WTC11 (cell line): ENCODE data around the gene L3MBTL1.

Experiments used
- CBFB ChIP-seq: sonication (generic); formaldehyde crosslinking; IDR thresholded peaks from 2 replicates; pipeline ENCODE4 v1.8.1; 2022; ENCODE audit warnings: mild to moderate bottlenecking, low read depth, missing genetic modification reagents
- CREB1 ChIP-seq: sonication (generic); formaldehyde crosslinking; IDR thresholded peaks from 2 replicates; pipeline ENCODE4 v1.8.0; 2023; ENCODE audit warnings: mild to moderate bottlenecking, missing genetic modification reagents
- FOXK1 ChIP-seq: sonication (generic); formaldehyde crosslinking; IDR thresholded peaks from 2 replicates; pipeline ENCODE4 v1.8.0; 2022; ENCODE audit warnings: mild to moderate bottlenecking, moderate library complexity, missing genetic modification reagents
- TEAD1 ChIP-seq: sonication (generic); formaldehyde crosslinking; IDR thresholded peaks from 2 replicates; pipeline ENCODE4 v1.8.0; 2022; ENCODE audit warnings: mild to moderate bottlenecking, missing genetic modification reagents
- ZNF121 ChIP-seq: sonication (generic); formaldehyde crosslinking; IDR thresholded peaks from 2 replicates; pipeline ENCODE4 v1.8.0; 2023; ENCODE audit warnings: missing genetic modification reagents
- TF ChIP-seq, protein P1 (sequence below): sonication (generic); formaldehyde crosslinking; IDR thresholded peaks from 2 replicates; pipeline ENCODE4 v1.8.0; 2022; ENCODE audit warnings: missing genetic modification reagents
- TF ChIP-seq, protein P2 (sequence below): fragments of 200-600 bp; IDR thresholded peaks from 2 replicates; pipeline ENCODE4 v1.8.0; 2022; ENCODE audit warnings: antibody characterized with exemption
- TF ChIP-seq, protein P3 (sequence below): sonication (generic); formaldehyde crosslinking; IDR thresholded peaks from 2 replicates; pipeline ENCODE4 v1.8.1; 2023; ENCODE audit warnings: mild to moderate bottlenecking, missing genetic modification reagents, borderline replicate concordance
- TF ChIP-seq, protein P4 (sequence below): sonication (generic); formaldehyde crosslinking; IDR thresholded peaks from 2 replicates; pipeline ENCODE4 v1.8.0; 2022; ENCODE audit warnings: mild to moderate bottlenecking, missing genetic modification reagents

DNA sequence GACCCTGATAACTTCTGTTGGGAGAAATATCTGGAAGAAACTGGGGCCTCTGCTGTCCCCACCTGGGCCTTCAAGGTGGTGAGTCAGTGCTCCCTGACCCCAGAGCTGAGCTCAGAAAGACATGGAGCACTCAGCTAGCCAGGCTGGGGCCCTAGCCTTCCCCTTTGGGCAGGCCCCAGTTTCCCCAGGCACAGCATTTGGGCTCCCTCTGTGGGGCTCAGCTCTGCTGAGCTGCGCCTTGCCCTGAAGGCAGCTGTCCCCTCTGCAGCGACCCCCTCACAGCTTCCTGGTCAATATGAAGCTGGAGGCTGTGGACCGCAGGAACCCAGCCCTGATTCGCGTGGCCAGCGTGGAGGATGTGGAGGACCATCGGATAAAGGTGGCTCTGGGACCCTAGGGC lies 26.5 kb downstream of the L3MBTL1 start:
- TF ChIP-seq CBFB (CRISPR knock-in tag) (no peak), ZNF121 (CRISPR knock-in tag) (no peak), FOXK1 (CRISPR knock-in tag) (no peak), CREB1 (CRISPR knock-in tag) (no peak), TEAD1 (CRISPR knock-in tag) (no peak)
- TF ChIP-seq, protein P1, sequence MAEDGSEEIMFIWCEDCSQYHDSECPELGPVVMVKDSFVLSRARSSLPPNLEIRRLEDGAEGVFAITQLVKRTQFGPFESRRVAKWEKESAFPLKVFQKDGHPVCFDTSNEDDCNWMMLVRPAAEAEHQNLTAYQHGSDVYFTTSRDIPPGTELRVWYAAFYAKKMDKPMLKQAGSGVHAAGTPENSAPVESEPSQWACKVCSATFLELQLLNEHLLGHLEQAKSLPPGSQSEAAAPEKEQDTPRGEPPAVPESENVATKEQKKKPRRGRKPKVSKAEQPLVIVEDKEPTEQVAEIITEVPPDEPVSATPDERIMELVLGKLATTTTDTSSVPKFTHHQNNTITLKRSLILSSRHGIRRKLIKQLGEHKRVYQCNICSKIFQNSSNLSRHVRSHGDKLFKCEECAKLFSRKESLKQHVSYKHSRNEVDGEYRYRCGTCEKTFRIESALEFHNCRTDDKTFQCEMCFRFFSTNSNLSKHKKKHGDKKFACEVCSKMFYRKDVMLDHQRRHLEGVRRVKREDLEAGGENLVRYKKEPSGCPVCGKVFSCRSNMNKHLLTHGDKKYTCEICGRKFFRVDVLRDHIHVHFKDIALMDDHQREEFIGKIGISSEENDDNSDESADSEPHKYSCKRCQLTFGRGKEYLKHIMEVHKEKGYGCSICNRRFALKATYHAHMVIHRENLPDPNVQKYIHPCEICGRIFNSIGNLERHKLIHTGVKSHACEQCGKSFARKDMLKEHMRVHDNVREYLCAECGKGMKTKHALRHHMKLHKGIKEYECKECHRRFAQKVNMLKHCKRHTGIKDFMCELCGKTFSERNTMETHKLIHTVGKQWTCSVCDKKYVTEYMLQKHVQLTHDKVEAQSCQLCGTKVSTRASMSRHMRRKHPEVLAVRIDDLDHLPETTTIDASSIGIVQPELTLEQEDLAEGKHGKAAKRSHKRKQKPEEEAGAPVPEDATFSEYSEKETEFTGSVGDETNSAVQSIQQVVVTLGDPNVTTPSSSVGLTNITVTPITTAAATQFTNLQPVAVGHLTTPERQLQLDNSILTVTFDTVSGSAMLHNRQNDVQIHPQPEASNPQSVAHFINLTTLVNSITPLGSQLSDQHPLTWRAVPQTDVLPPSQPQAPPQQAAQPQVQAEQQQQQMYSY (CRISPR knock-in tag) = no peak
- TF ChIP-seq, protein P2, sequence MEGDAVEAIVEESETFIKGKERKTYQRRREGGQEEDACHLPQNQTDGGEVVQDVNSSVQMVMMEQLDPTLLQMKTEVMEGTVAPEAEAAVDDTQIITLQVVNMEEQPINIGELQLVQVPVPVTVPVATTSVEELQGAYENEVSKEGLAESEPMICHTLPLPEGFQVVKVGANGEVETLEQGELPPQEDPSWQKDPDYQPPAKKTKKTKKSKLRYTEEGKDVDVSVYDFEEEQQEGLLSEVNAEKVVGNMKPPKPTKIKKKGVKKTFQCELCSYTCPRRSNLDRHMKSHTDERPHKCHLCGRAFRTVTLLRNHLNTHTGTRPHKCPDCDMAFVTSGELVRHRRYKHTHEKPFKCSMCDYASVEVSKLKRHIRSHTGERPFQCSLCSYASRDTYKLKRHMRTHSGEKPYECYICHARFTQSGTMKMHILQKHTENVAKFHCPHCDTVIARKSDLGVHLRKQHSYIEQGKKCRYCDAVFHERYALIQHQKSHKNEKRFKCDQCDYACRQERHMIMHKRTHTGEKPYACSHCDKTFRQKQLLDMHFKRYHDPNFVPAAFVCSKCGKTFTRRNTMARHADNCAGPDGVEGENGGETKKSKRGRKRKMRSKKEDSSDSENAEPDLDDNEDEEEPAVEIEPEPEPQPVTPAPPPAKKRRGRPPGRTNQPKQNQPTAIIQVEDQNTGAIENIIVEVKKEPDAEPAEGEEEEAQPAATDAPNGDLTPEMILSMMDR = no peak
- TF ChIP-seq, protein P3, sequence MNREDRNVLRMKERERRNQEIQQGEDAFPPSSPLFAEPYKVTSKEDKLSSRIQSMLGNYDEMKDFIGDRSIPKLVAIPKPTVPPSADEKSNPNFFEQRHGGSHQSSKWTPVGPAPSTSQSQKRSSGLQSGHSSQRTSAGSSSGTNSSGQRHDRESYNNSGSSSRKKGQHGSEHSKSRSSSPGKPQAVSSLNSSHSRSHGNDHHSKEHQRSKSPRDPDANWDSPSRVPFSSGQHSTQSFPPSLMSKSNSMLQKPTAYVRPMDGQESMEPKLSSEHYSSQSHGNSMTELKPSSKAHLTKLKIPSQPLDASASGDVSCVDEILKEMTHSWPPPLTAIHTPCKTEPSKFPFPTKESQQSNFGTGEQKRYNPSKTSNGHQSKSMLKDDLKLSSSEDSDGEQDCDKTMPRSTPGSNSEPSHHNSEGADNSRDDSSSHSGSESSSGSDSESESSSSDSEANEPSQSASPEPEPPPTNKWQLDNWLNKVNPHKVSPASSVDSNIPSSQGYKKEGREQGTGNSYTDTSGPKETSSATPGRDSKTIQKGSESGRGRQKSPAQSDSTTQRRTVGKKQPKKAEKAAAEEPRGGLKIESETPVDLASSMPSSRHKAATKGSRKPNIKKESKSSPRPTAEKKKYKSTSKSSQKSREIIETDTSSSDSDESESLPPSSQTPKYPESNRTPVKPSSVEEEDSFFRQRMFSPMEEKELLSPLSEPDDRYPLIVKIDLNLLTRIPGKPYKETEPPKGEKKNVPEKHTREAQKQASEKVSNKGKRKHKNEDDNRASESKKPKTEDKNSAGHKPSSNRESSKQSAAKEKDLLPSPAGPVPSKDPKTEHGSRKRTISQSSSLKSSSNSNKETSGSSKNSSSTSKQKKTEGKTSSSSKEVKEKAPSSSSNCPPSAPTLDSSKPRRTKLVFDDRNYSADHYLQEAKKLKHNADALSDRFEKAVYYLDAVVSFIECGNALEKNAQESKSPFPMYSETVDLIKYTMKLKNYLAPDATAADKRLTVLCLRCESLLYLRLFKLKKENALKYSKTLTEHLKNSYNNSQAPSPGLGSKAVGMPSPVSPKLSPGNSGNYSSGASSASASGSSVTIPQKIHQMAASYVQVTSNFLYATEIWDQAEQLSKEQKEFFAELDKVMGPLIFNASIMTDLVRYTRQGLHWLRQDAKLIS (CRISPR knock-in tag) = no peak
- TF ChIP-seq, protein P4, sequence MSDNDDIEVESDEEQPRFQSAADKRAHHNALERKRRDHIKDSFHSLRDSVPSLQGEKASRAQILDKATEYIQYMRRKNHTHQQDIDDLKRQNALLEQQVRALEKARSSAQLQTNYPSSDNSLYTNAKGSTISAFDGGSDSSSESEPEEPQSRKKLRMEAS (CRISPR knock-in tag) = no peak
